ENCODE measurements around the gene QDPR. TPM values are rescaled to one million over a fixed set of nuclear protein-coding genes. Genes with fewer than 3 reads are reported as not detected.
A peak's percentile ranks its signal among the peaks of the same experiment; 100 is the strongest.

The QDPR gene
- total RNA-seq, 1 experiment from 2014 or later, result 15.2 TPM

DNA sequence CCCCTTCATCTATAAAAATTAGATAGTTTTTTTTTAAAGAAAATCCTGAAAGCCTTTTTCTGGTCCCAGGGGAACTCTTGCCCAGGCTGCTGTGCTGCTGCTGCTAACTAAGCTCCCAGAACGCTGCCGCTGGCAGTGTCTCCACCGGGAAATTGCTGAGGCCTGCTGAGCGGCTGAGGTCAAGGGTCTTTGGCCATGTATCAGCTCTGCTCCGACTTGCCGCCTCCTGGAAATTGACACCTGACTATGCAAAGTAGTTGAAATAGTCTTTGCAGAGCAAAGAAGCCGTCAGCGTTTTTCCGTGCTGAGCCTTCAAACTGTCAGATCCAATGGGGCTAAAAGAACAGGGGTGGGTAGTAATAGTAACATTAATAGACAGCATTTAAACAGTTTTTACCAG, 839 bp downstream of the QDPR start:
- Histone ChIP-seq H3K4me1 (ENCODE audit: control insufficient read depth, insufficient read depth, low read length) (peaks cover 3% of the 10 kb centered on the region; the same call in 1 of the 2 replicates), H3K4me3 (ENCODE audit: low read depth in 2 of 2, low read length in 2 of 2) (peak overlapping the region; percentile 60 to 65), H3K36me3 (ENCODE audit: control insufficient read depth, insufficient read depth, low read length) (no peaks in the 10 kb centered on the region), H3K27me3 (ENCODE audit: control insufficient read depth, insufficient read depth, low read length) (no peaks in the 10 kb centered on the region), H3K27ac (ENCODE audit: low read length) (peak overlapping the region; percentile 72), H3K9me3 (ENCODE audit: control insufficient read depth, insufficient read depth, low read depth, low read length) (no peaks in the 10 kb centered on the region)
- CTCF ChIA-PET, result no interaction called here
- intact Hi-C loops (cut with micrococcal nuclease; ENCODE audit: unreplicated experiment), result no loop called here
- in situ Hi-C loops (cut with HindIII; ENCODE audit: low pct_unique_long_range_greater_than_20kb, low sequenced_read_pairs), result no loop called here
- POLR2A ChIA-PET, result no interaction called here
- BruUV-seq (replicated peaks), result no TSS peak
- DNase-seq (ENCODE audit: low read depth, low spot score) (no peak), ATAC-seq (no peak)
- TF ChIP-seq POLR2AphosphoS5 (IDR thresholded peaks at IDR 0.05; ENCODE audit: low read depth, low read length) (no peak), TCF7L2 (IDR thresholded peaks at IDR 0.05; ENCODE audit: low read depth, low read length) (no peak), REST (IDR thresholded peaks at IDR 0.05; ENCODE audit: insufficient read depth in 1 of 2, low read depth in 2 of 2, low read length in 1 of 2) (no peak), SIN3A (IDR thresholded peaks at IDR 0.05; ENCODE audit: borderline replicate concordance, insufficient read depth, low read depth, low read length) (no peak), CTCF (IDR thresholded peaks at IDR 0.05) (no peak)

GRCh38 chr4:17510582-17510981, 1.3 kb downstream of the QDPR start:
- no peaks in the 10 kb centered on the region for H3K27me3 ChIP-seq (ENCODE audit: control insufficient read depth, insufficient read depth, low read length)
- in situ Hi-C loops (cut with HindIII; ENCODE audit: low pct_unique_long_range_greater_than_20kb, low sequenced_read_pairs) (no loop called here), intact Hi-C loops (cut with micrococcal nuclease; ENCODE audit: unreplicated experiment) (no loop called here)
- H3K4me3 ChIP-seq (ENCODE audit: low read depth in 2 of 2, low read length in 2 of 2), result peak overlapping the region in 1 of 2 experiments; percentile 65; a peak in 2 of 4 replicates
- TF ChIP-seq CTCF (IDR thresholded peaks at IDR 0.05) (no peak), POLR2AphosphoS5 (IDR thresholded peaks at IDR 0.05; ENCODE audit: low read depth, low read length) (no peak), TCF7L2 (IDR thresholded peaks at IDR 0.05; ENCODE audit: low read depth, low read length) (no peak), SIN3A (IDR thresholded peaks at IDR 0.05; ENCODE audit: borderline replicate concordance, insufficient read depth, low read depth, low read length) (no peak), REST (IDR thresholded peaks at IDR 0.05; ENCODE audit: insufficient read depth in 1 of 2, low read depth in 2 of 2, low read length in 1 of 2) (no peak)
- no peak for ATAC-seq
- BruUV-seq (replicated peaks), result no TSS peak
- no peak overlapping the region for H3K27ac ChIP-seq (ENCODE audit: low read length)
- POLR2A ChIA-PET, result no interaction called here
- H3K36me3 ChIP-seq (ENCODE audit: control insufficient read depth, insufficient read depth, low read length), result no peaks in the 10 kb centered on the region
- peaks cover 3% of the 10 kb centered on the region; the same call in 1 of the 2 replicates for H3K4me1 ChIP-seq (ENCODE audit: control insufficient read depth, insufficient read depth, low read length)
- DNase-seq (ENCODE audit: low read depth, low spot score), result no peak
- CTCF ChIA-PET, result no interaction called here
- no peaks in the 10 kb centered on the region for H3K9me3 ChIP-seq (ENCODE audit: control insufficient read depth, insufficient read depth, low read depth, low read length)

All from Panc1 (cell line).